Calu3 (cell line): Measurements from ENCODE around the gene PRSS23. TPM values are rescaled to one million over a fixed set of nuclear protein-coding genes. Genes with fewer than 3 reads are reported as not detected.

ENCODE experiments used
- BruUV-seq: library from RNA; stranded (reverse); fragments of 400-500 nt; replicated peaks from 2 replicates; lab custom pipeline; 2021; lab: Mats Ljungman, UMichigan
- CTCF ChIA-PET: fragments of 300-600 bp; sonication (Branson Sonifier 250); formaldehyde crosslinking; loops from one replicate; lab custom pipeline; 2022; ENCODE audit warnings: antibody characterized with exemption; lab: Charles Lee
- DNase-seq: peaks from one replicate; pipeline ENCODE4 v3.0.0; 2022
- H3K27ac Mint-ChIP-seq: one replicate; pipeline ENCODE4 v1.8.0; 2022; ENCODE audit warnings: mixed read lengths; ENCODE audit not compliant: unreplicated experiment
- H3K27me3 Mint-ChIP-seq: one replicate; pipeline ENCODE4 v1.8.0; 2022; ENCODE audit warnings: mixed read lengths; ENCODE audit not compliant: unreplicated experiment
- H3K36me3 Mint-ChIP-seq: one replicate; pipeline ENCODE4 v1.8.0; 2022; ENCODE audit warnings: mild to moderate bottlenecking, moderate library complexity, mixed read lengths; ENCODE audit not compliant: insufficient read depth, unreplicated experiment
- H3K4me1 Mint-ChIP-seq: one replicate; pipeline ENCODE4 v1.8.0; 2022; ENCODE audit warnings: mild to moderate bottlenecking, low read depth, mixed read lengths; ENCODE audit not compliant: unreplicated experiment
- H3K4me3 Mint-ChIP-seq: one replicate; pipeline ENCODE4 v1.8.0; 2022; ENCODE audit warnings: mild to moderate bottlenecking, low read depth, moderate library complexity, mixed read lengths; ENCODE audit not compliant: unreplicated experiment
- H3K9me3 Mint-ChIP-seq: one replicate; pipeline ENCODE4 v1.8.0; 2022; ENCODE audit warnings: low read depth, mixed read lengths; ENCODE audit not compliant: unreplicated experiment
- intact Hi-C: fragments of 100-400 bp; cut with micrococcal nuclease; formaldehyde crosslinking; loops from one replicate; pipeline ENCODE4 v1.10.0; 2022; ENCODE audit not compliant: unreplicated experiment
- total RNA-seq: library from RNA; stranded (reverse); gene quantifications from 2 replicates; pipeline ENCODE4 v1.2.3, GENCODE V29; 2022
- TF ChIP-seq, protein P1 (sequence below): fragments of 200-600 bp; IDR thresholded peaks from one replicate; pipeline ENCODE4 v1.8.0; 2022; ENCODE audit warnings: antibody characterized with exemption; ENCODE audit not compliant: unreplicated experiment

PRSS23 gene
- total RNA-seq, 1 experiment from 2014 or later, result 13.9 TPM

DNA sequence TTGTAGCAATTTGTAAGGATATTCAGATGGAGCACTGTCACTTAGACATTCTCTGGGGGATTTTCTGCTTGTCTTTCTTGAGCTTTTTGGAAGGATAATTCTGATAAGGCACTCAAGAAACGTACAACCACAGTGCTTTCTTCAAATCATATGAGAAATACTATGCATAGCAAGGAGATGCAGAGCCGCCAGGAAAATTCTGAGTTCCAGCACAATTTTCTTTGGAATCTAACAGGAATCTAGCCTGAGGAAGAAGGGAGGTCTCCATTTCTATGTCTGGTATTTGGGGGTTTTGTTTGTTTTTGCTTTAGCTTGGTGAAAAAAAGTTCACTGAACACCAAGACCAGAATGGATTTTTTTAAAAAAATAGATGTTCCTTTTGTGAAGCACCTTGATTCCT is 9.9 kb downstream of the PRSS23 start:
- no peak for DNase-seq
- BruUV-seq, result no TSS peak
- no peaks in the 10 kb centered on the region for H3K27me3 Mint-ChIP-seq
- CTCF ChIA-PET, result no interaction called here
- H3K4me1 Mint-ChIP-seq, result peaks cover 42% of the 10 kb centered on the region
- no peaks in the 10 kb centered on the region for H3K36me3 Mint-ChIP-seq
- H3K9me3 Mint-ChIP-seq, result no peaks in the 10 kb centered on the region
- intact Hi-C loops, result no loop called here
- no peak overlapping the region for H3K4me3 Mint-ChIP-seq
- no peak overlapping the region for H3K27ac Mint-ChIP-seq
- TF ChIP-seq, protein P1, sequence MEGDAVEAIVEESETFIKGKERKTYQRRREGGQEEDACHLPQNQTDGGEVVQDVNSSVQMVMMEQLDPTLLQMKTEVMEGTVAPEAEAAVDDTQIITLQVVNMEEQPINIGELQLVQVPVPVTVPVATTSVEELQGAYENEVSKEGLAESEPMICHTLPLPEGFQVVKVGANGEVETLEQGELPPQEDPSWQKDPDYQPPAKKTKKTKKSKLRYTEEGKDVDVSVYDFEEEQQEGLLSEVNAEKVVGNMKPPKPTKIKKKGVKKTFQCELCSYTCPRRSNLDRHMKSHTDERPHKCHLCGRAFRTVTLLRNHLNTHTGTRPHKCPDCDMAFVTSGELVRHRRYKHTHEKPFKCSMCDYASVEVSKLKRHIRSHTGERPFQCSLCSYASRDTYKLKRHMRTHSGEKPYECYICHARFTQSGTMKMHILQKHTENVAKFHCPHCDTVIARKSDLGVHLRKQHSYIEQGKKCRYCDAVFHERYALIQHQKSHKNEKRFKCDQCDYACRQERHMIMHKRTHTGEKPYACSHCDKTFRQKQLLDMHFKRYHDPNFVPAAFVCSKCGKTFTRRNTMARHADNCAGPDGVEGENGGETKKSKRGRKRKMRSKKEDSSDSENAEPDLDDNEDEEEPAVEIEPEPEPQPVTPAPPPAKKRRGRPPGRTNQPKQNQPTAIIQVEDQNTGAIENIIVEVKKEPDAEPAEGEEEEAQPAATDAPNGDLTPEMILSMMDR, result no peak

- no TSS peak for BruUV-seq
- peaks cover 47% of the 10 kb centered on the region for H3K4me1 Mint-ChIP-seq
- intact Hi-C loops, result no loop called here
- CTCF ChIA-PET, result interaction anchor here (0.6 to 1.9 kb wide), 2 partner anchors 204 to 430 kb away, joined by 5 to 8 read pairs; no protein-coding TSS in a partner anchor
- peak overlapping the region; percentile 61 for H3K27ac Mint-ChIP-seq
- no peaks in the 10 kb centered on the region for H3K9me3 Mint-ChIP-seq
- peak; percentile 56 for DNase-seq
- H3K36me3 Mint-ChIP-seq, result no peaks in the 10 kb centered on the region
- peak overlapping the region; percentile 21 for H3K4me3 Mint-ChIP-seq
- TF ChIP-seq, protein P1, result no peak
- no peaks in the 10 kb centered on the region for H3K27me3 Mint-ChIP-seq
These were observed 11.4 kb downstream of the PRSS23 start for GRCh38 chr11:86811637-86812321.

DNA sequence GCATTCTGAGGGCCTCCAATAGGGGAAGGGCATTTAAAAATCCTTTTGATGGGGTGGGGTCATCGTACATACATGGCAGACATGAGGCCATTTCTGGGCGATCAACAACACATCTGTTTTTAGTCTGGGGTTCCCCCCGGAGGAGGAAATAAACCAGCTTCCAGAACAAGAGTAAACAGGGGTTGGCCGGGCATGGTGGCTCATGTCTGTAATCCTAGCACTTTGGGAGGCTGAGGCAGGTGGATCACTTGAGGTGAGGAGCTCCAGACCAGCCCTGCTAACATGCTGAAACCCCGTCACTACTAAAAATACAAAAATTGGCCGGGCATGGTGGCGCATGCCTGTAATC is 12.0 kb downstream of the PRSS23 start:
- TF ChIP-seq, protein P1, result no peak
- intact Hi-C loops, result no loop called here
- peaks cover 47% of the 10 kb centered on the region for H3K4me1 Mint-ChIP-seq
- H3K9me3 Mint-ChIP-seq, result no peaks in the 10 kb centered on the region
- H3K4me3 Mint-ChIP-seq, result peak overlapping the region; percentile 21
- peak overlapping the region; percentile 61 for H3K27ac Mint-ChIP-seq
- no TSS peak for BruUV-seq
- H3K36me3 Mint-ChIP-seq, result no peaks in the 10 kb centered on the region
- DNase-seq, result no peak
- no peaks in the 10 kb centered on the region for H3K27me3 Mint-ChIP-seq
- CTCF ChIA-PET, result interaction anchor here (0.6 to 1.9 kb wide), 2 partner anchors 204 to 430 kb away, joined by 5 to 8 read pairs; no protein-coding TSS in a partner anchor

DNA sequence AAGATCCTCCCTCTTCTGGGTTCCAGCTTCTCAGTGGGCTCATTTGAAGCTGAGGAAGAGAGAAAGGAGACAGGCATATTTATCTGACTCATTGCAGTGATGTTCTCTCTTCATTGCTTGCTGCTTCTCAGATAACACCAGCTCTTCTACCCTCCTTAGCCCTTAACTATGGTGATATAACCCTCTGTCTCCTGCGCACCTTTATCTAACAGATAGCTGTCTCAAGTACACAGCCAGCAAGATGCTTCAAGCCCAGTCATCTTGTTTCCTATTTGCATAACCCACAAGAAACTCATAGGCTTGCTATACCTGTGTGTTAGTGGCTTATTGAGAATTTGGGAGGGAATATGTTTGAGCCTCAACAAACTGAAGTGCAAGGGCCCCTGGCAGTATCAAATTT is 12.6 kb downstream of the PRSS23 start:
- Mint-ChIP-seq H3K27me3 (no peaks in the 10 kb centered on the region), H3K4me3 (no peak overlapping the region), H3K4me1 (peaks cover 47% of the 10 kb centered on the region), H3K27ac (no peak overlapping the region), H3K9me3 (no peaks in the 10 kb centered on the region), H3K36me3 (no peaks in the 10 kb centered on the region)
- no TSS peak for BruUV-seq
- TF ChIP-seq, protein P1, result no peak
- CTCF ChIA-PET, result interaction anchor here (1.9 kb wide), 1 partner anchor 205 kb away, joined by 8 read pairs; no protein-coding TSS in a partner anchor
- DNase-seq, result no peak
- intact Hi-C loops, result no loop called here
